Endothelial cell of umbilical vein (primary cell): ENCODE measurements around the gene ANK2. TPM values are rescaled to one million over a fixed set of nuclear protein-coding genes. Genes with fewer than 3 reads are reported as not detected.

Source experiments
- BruUV-seq: library from RNA; stranded (reverse); fragments of 400-500 nt; replicated peaks from 2 replicates; lab custom pipeline; 2021; lab: Mats Ljungman, UMichigan
- CTCF ChIA-PET: fragments of 300-600, 350-600 bp; sonication (Branson Sonifier 250); formaldehyde crosslinking; loops from one replicate; lab custom pipeline; 2021; ENCODE audit warnings: antibody characterized with exemption, inconsistent platforms; lab: Charles Lee
- POLR2A ChIA-PET: fragments of 300-600, 350-600 bp; sonication (Branson Sonifier 250); formaldehyde crosslinking; loops from one replicate; lab custom pipeline; 2021; ENCODE audit warnings: antibody characterized with exemption, inconsistent platforms; lab: Charles Lee
- DNase-seq: peaks from one replicate; pipeline ENCODE4 v3.0.0-alpha.2; 2011; ENCODE audit warnings: low read depth, low spot score
- FAIRE-seq: peaks from 2 replicates; lab custom pipeline; 2011; peaks lifted over from hg19 to GRCh38; lab: Jason Lieb, UNC
- H2AFZ ChIP-seq: 2 replicates; pipeline ENCODE4 v1.6.0; 2012; ENCODE audit warnings: low read depth, low read length, control low read depth, inconsistent platforms
- H3K27ac ChIP-seq: 2 replicates; pipeline ENCODE4 v1.5.1; 2011; ENCODE audit warnings: low read depth, mild to moderate bottlenecking, control low read depth, low read length, moderate library complexity; ENCODE audit not compliant: insufficient read depth
- H3K27me3 ChIP-seq, 2 experiments: 2 replicates each; pipeline versions ENCODE4 v1.6.0 to v1.6.1; 2011; ENCODE audit warnings: low read length in 2 of 2, mixed read lengths in 1 of 2; ENCODE audit not compliant: control insufficient read depth in 2 of 2, insufficient read depth in 2 of 2
- H3K36me3 ChIP-seq, 2 experiments: 2 replicates in 1 of 2; 3 replicates in 1 of 2; pipeline ENCODE4 v1.5.1; 2011; ENCODE audit warnings: low read length in 2 of 2, mild to moderate bottlenecking in 1 of 2, moderate library complexity in 1 of 2; ENCODE audit not compliant: control insufficient read depth in 2 of 2, insufficient read depth in 2 of 2; ENCODE audit errors: extremely low read depth in 1 of 2
- H3K4me1 ChIP-seq: 3 replicates; pipeline ENCODE4 v1.5.1; 2011; ENCODE audit warnings: mild to moderate bottlenecking, low read length; ENCODE audit not compliant: control insufficient read depth, insufficient read depth; ENCODE audit errors: extremely low read depth
- H3K4me2 ChIP-seq: 2 replicates; pipeline ENCODE4 v1.6.1; 2011; ENCODE audit warnings: low read length, control low read depth, mixed read lengths; ENCODE audit not compliant: insufficient read depth
- H3K4me3 ChIP-seq, 3 experiments: fragments of 200-600 bp in 1 of 3; sonication (generic), shearing (Covaris generic) in 1 of 3; replicated peaks in 1 of 3; 2 replicates each; pipeline ENCODE4 v1.5.1; 2011 to 2016; ENCODE audit warnings: control low read depth in 3 of 3, low read length in 3 of 3, mild to moderate bottlenecking in 2 of 3, inconsistent platforms in 1 of 3, low read depth in 1 of 3, moderate library complexity in 1 of 3; ENCODE audit not compliant: insufficient read depth in 1 of 3
- H3K79me2 ChIP-seq: 2 replicates; pipeline ENCODE4 v1.6.0; 2012; ENCODE audit warnings: low read length, inconsistent platforms; ENCODE audit not compliant: control insufficient read depth, insufficient read depth
- H3K9ac ChIP-seq: replicated peaks from 2 replicates; pipeline ENCODE3; 2011; ENCODE audit warnings: low read length, control low read depth; ENCODE audit not compliant: insufficient read depth; ENCODE audit errors: extremely low read depth
- H3K9me1 ChIP-seq: replicated peaks from 3 replicates; pipeline ENCODE4 v1.6.0; 2011; ENCODE audit warnings: mild to moderate bottlenecking, low read length; ENCODE audit not compliant: control insufficient read depth, insufficient read depth; ENCODE audit errors: extremely low read depth
- H3K9me3 ChIP-seq: replicated peaks from 2 replicates; pipeline ENCODE4 v1.5.1; 2012; ENCODE audit warnings: low read length, inconsistent platforms; ENCODE audit not compliant: control insufficient read depth, insufficient read depth
- H4K20me1 ChIP-seq: replicated peaks from 2 replicates; pipeline ENCODE3; 2011; ENCODE audit warnings: mild to moderate bottlenecking, low read length; ENCODE audit not compliant: control insufficient read depth, insufficient read depth; ENCODE audit errors: extremely low read depth
- EZH2 ChIP-seq: IDR thresholded peaks from 2 replicates; pipeline ENCODE4 v1.6.1; 2012; ENCODE audit warnings: borderline replicate concordance, low read depth, mild to moderate bottlenecking, moderate library complexity, low read length, inconsistent platforms; ENCODE audit not compliant: severe bottlenecking
- GATA2 ChIP-seq: IDR thresholded peaks from 2 replicates; pipeline ENCODE4 v1.7.0; 2011; ENCODE audit warnings: low read depth, mild to moderate bottlenecking, moderate library complexity, mixed read lengths, low read length; ENCODE audit not compliant: insufficient read length, insufficient read depth
- JUN ChIP-seq: IDR thresholded peaks from 2 replicates; pipeline ENCODE4 v1.6.1; 2011; ENCODE audit warnings: borderline replicate concordance, low read depth; ENCODE audit not compliant: insufficient read length, insufficient read depth
- MAX ChIP-seq: IDR thresholded peaks from 2 replicates; pipeline ENCODE4 v1.6.1; 2011; ENCODE audit not compliant: insufficient read depth, insufficient read length
- MYC ChIP-seq: IDR thresholded peaks from one replicate; pipeline ENCODE4 v1.6.1; 2011; ENCODE audit warnings: mild to moderate bottlenecking, low read depth, low read length
- POLR2A ChIP-seq: IDR thresholded peaks from 2 replicates; pipeline ENCODE4 v1.6.1; 2012; ENCODE audit warnings: low read depth, mild to moderate bottlenecking, control low read depth, low read length
- POLR2AphosphoS5 ChIP-seq: IDR thresholded peaks from 2 replicates; pipeline ENCODE4 v1.6.1; 2012; ENCODE audit warnings: low read depth, mild to moderate bottlenecking, control low read depth, low read length, moderate library complexity; ENCODE audit not compliant: insufficient read depth
- dilution Hi-C: fragments of 300-500 bp; cut with MboI; formaldehyde crosslinking; loops from one replicate; pipeline ENCODE4 v1.15.0; 2019; ENCODE audit warnings: low sequenced_read_pairs; ENCODE audit not compliant: extremely low pct_ligation_motif_present
- intact Hi-C: fragments of 100-400 bp; cut with micrococcal nuclease; formaldehyde crosslinking; loops from one replicate; pipeline ENCODE4 v1.10.0; 2022
- polyA plus RNA-seq, 4 experiments: library from polyadenylated mRNA; depleted of rRNA in 3 of 4; stranded (reverse) in 3 of 4; unstranded in 1 of 4; fragments of >200 nt; gene quantifications; 2 replicates each; pipeline versions ENCODE4 v1.2.1 to v1.2.3, GENCODE V29; 2011 to 2012; ENCODE audit warnings: missing spikeins in 1 of 4
- total RNA-seq: library from RNA; stranded (reverse); gene quantifications from 2 replicates; pipeline ENCODE4 v1.2.3, GENCODE V29; 2021
- TF ChIP-seq, protein P1 (sequence below), 2 donors: IDR thresholded peaks; 1 replicate in 1 of 2; 2 replicates in 1 of 2; pipeline ENCODE4 v1.5.1; 2011; ENCODE audit warnings: low read length in 2 of 2, mild to moderate bottlenecking in 2 of 2, moderate library complexity in 2 of 2, control low read depth in 1 of 2, inconsistent platforms in 1 of 2, low read depth in 1 of 2; ENCODE audit not compliant: insufficient read depth in 1 of 2; ENCODE audit errors: extremely low read depth in 1 of 2

The ANK2 gene
- total and polyA plus RNA-seq, 2 donors (not counting 3 experiments of a cell fraction or from before 2014, with no cell fraction given) = not detected

GRCh38 chr4:113256946-113257345 is 207.5 kb downstream of the ANK2 start:
- Histone ChIP-seq H3K9me3 (no peaks in the 10 kb centered on the region), H3K9ac (no peak overlapping the region), H2AFZ (no peak overlapping the region), H3K27ac (no peak overlapping the region), H4K20me1 (no peaks in the 10 kb centered on the region), H3K36me3 (no peaks in the 10 kb centered on the region), H3K27me3 (no peaks in the 10 kb centered on the region), H3K4me2 (no peak overlapping the region), H3K79me2 (no peaks in the 10 kb centered on the region), H3K4me1 (no peaks in the 10 kb centered on the region), H3K4me3 (no peak overlapping the region), H3K9me1 (no peaks in the 10 kb centered on the region)
- dilution Hi-C loops = no loop called here
- BruUV-seq = no TSS peak
- TF ChIP-seq MAX = no peak
- TF ChIP-seq POLR2AphosphoS5 = no peak
- TF ChIP-seq EZH2 = no peak
- TF ChIP-seq GATA2 = no peak
- no peak for TF ChIP-seq POLR2A
- TF ChIP-seq, protein P1, sequence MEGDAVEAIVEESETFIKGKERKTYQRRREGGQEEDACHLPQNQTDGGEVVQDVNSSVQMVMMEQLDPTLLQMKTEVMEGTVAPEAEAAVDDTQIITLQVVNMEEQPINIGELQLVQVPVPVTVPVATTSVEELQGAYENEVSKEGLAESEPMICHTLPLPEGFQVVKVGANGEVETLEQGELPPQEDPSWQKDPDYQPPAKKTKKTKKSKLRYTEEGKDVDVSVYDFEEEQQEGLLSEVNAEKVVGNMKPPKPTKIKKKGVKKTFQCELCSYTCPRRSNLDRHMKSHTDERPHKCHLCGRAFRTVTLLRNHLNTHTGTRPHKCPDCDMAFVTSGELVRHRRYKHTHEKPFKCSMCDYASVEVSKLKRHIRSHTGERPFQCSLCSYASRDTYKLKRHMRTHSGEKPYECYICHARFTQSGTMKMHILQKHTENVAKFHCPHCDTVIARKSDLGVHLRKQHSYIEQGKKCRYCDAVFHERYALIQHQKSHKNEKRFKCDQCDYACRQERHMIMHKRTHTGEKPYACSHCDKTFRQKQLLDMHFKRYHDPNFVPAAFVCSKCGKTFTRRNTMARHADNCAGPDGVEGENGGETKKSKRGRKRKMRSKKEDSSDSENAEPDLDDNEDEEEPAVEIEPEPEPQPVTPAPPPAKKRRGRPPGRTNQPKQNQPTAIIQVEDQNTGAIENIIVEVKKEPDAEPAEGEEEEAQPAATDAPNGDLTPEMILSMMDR (IDR thresholded peaks at IDR 0.05; ENCODE audit: extremely low read depth in 1 of 2, insufficient read depth in 1 of 2, low read depth in 1 of 2, low read length in 2 of 2) = no peak
- no peak for TF ChIP-seq MYC
- no peak for TF ChIP-seq JUN
- CTCF ChIA-PET = interaction anchor here (1.1 kb wide), 1 partner anchor 9 kb away, joined by 3 read pairs; no protein-coding TSS in a partner anchor
- intact Hi-C loops = no loop called here
- POLR2A ChIA-PET = no interaction called here
- DNase-seq = no peak
- FAIRE-seq = no peak
